Glomerular visceral epithelial cell (primary cell): ENCODE results near the gene EGFL8.
A peak's percentile ranks its signal among the peaks of the same experiment; 100 is the strongest.

Experiments
- DNase-seq: peaks from one replicate; pipeline ENCODE4 v3.0.0-alpha.2; 2016; ENCODE audit errors: extremely low spot score

Gene EGFL8

DNA sequence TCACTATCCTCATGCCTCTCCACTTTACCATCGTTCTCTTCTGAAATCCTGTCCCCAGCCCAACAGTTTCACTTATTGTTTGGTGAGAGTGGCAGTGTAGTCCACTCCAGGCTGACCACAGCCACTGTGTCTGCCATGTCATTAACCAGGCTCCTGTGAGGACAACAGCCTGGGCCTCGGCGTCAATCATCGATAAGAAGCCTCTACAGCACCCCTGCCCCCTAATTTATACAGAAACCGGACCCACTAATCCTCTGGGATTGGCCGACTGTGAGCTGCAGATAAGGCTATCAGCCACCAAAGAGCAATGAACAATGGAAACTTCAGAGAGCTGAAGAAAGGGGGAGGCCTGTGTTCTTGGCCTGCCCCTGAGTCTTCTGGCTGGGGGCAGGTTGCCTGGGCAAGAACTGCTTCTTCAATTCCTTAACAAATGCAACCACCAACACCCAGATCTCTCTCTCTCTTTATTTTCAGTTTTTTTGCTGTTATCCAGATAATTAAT lies 3.4 kb downstream of the EGFL8 start:
- DNase-seq = no peak

DNA sequence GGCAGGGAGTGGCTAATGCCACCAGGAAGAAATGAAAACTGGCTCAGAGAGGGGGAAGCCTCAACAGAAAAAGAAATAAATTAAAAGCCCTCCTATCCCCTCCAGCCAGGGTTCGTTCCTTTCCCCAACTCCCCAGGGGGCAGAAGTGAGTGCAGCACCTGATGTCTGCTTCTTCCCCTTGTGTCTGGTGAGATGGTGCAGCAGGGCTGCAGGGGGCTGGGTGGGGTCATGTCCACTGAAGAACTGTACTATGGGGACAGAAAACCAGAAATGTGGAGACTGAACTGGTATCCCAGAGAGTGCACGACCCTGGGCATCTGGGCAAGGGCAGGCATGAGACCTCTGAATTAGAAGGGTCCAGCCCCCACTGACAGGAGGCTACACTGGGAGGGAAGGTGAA lies 4.0 kb downstream of the EGFL8 start:
- DNase-seq = no peak

DNA sequence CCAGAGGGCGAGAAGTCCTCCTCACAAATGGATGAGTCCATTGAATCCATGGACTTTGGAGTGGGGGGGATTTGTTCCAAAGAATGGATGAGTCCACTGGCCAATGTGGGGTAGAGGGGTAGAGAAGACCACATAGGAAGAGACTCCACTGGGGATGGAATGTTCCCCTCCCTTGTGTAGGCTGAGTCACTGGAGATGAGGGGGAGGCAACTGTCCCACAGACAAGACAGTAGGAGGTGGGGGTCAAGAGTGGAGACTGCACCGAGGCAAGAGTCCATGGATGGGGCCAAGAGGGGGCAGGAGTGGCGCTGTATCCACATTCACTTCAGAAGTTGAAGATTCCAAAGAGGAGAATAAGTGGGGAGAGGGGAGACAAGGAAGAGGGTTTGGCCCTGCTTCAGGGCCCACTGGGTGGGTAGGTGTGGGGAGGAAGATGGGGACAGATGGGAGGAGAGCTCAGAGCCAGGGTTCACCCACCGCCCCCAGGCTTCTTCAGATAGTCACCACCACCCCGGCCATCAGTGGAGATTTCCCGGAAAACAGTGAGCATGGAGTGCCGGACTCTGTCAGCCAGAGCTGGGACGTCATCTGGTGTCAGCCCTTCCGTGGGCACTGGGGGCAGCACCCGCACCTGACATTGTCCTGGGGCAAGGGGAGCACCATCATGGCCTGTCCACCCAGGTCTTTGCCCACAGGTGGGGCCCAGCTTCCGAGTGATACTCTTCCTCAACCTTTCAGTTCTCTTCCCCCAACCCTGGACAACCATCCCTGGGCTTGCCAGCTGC lies 4.6 kb downstream of the EGFL8 start:
- DNase-seq = no peak

DNA sequence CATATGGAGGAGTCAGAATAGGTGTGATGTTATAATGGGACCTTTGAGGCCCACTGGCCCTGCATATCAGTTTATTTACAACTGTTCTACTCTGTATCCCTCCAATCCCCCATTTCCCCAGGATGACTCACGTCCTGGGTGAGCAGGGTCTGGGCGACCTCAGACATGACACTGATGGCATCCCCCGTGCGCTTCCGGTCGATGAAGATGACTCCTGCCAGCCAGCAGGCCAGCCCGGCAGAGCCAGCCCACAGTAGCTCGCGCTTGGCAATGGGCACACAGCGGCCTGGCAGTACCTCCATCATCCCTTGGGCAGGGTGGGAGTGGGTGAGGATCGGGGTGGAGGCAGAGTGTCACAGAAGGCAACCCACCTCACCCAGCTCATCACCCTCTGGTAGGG lies 5.9 kb downstream of the EGFL8 start:
- peak; percentile 20 for DNase-seq

DNA sequence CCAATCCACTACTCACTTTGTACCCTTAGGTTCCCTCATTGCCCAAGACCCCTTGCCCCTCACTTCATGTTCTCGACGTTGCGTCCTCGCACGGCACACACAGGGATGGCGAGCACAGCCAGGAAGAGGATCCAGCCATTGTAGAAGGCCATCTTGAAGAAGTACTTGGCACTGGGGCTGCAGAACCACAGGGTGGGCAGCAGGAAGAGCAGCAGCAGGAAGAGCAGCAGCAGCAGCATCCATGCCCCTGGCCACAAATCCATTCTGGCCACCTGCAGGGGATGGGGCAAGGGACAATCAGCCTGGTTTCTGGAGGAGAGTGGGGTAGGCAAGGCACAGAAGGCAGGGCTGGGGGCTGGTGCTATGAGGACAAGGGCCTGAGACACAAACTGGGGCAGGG lies 6.8 kb downstream of the EGFL8 start:
- DNase-seq = no peak

DNA sequence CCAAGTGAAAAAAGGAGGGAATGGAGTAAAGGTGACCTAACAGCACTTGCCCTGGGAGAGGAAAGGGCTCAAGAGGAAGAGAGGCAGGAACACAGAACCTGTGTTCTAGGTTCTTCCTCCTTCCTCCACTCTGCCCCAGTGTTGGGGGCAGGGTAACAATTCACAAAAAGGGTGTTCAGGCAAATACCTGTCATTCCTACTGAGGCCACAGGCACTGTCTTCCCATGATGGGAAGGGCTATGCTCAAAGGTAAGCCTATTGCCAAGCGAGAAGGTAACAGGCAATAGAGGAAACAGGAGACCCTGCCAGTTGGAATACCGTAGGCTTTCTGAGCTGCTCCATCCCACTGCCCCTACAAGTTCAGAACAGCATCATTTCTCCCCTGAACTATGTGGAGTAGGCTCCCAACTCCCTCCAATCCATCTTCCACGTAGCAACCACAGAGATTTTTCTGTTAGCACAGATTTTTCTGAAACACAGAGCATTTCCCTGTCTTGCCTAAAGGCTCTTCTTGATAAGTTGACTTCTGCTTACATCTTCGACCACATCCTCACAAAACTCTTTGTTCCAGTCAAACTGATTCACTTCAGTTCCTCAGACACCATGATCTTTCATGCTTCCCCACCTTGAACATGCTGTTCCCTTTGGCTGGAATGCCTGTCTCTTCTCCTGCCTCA lies 8.8 kb downstream of the EGFL8 start:
- no peak for DNase-seq

DNA sequence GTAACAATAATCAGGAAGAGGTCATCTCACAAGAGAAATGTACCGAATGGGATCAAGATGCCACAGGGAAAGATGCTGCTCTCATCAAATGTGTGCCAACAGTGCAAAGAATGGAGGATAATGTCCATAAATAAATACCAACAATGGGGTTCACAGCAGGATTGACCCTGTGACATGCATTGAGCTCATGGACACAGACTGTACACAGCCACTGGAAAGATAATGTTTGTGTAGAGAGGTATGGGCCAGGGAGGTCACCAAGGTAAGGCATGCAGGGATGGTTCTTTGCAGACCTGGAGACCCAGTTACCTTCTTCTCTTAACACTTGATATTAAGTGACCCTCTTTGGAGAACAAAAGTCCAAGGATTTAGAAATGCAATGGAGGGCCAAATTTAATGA lies 10.0 kb downstream of the EGFL8 start:
- DNase-seq = no peak

DNA sequence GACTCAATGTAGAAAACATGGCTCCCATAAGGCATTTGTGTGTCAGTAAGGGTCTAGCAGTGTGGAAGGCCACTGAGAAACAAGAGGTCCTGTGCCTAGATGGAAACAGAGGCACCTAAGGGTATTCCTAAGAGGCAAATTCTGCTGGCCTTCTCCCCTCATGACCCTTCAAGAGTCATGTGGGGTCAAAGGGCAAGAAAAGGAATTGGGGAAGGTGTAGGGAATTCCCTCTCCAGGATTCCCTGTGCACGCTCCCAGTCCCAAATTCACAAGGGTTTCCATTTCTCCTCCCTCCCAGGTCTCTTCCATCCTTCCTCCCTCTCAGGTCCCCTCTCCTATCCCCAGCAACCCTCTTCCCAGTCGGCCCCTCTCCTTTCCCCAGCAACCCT lies 10.9 kb downstream of the EGFL8 start:
- no peak for DNase-seq

DNA sequence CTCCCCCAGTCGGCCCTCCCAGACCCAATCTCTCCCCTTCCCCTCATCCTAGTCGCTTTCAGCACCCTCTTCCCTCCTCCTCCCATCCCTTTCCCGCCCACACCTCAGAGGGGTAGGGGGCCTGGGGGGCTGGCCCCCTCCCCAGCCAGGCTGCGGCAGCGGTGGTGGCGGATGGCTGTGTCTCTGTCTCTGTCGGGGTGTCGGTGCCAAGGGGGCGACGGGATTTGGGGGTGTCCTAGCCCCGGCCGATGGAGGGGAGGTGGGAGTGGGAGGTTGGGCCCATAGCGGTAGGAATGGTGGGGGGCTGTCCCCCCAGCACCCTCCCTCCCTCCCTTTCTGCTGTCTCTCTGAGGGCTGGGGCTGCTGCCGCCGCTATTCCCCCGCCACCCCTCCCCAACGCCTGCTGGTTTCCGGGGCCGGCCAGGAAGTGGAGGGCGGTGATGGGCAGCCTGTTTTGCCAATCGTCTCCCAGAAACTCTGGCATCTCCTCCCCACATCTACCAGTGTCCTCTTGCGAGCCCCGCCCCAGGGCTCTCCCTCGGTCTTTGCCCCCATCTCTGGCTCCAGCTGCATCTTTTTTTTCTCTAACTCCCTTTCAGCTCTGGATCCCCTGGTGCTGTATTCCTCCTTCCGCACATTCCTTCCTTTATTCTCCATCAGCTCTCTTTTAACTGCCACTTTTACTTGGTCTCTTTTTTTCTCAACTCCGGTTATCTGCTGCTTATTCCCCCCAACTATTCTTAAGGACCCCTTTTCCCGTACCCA lies 11.5 kb downstream of the EGFL8 start, which contains the start of gene AGPAT1:
Gene AGPAT1, minus strand, starts transcription at position 374 of the 765 bp plus-strand sequence. CDS start 4,588 bp downstream, outside the sequence.
- DNase-seq = peak; percentile 97

DNA sequence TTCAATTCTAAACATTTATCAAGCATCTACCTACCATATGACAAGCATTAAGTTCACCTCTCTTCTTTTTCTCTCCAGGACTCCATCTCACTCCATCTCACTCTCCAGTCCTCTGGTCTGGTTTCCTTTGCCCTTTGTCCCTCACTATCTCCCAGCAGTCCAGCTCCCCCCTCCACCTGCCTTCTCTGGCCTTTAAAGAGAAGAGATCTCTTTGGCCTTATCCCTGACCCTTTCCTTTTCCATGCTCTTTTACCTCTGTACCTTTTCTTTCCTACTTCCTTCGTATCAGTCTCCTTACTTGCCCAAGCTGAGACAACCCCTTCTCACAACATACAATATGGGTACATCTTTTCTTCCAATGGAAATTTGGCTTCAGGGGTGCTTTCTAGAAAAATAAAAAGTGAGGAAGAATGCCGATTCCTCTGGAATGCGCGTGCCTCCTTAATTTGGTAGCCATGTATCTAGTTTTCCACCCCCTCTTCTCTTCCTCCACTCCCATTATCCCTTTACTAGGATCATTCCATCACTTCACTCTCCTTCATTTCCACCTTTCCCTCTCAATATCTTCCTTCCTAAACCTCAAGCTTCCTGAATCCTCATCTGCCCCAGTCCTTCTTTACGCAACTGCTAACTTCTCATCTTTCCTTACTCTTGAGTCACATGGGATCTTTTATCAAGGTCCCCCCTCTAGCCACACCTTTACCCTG lies 12.2 kb downstream of the EGFL8 start:
- no peak for DNase-seq

DNA sequence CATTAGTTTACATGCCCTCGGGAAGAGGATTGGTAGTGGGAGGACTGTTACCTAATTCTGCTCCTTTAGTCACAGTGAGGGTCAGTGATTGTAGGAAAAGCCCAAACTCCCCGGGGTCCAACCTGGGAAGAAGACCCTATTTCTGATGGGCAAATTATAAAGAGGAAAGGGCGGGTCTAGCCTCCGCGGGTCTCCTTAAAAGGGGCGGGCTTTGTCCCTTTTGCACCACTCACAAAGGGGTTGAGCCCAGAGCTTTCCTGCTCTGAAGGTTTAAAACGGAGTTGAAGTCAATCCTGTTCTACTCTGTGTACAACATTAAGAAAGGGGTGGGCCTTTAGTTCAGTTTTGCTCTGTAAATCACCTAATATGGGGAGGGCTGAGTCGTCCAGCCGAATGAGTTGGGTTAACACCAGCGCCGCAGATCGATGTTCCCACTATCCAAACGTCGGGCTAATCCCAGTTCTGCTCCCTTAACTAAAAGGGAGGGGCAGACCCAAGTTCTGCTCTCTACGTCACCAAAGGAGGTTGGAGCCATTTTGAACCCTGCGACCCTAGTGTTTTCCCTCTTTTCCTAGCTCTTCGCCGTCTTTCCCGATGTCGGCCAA lies 12.9 kb downstream of the EGFL8 start:
- no peak for DNase-seq

DNA sequence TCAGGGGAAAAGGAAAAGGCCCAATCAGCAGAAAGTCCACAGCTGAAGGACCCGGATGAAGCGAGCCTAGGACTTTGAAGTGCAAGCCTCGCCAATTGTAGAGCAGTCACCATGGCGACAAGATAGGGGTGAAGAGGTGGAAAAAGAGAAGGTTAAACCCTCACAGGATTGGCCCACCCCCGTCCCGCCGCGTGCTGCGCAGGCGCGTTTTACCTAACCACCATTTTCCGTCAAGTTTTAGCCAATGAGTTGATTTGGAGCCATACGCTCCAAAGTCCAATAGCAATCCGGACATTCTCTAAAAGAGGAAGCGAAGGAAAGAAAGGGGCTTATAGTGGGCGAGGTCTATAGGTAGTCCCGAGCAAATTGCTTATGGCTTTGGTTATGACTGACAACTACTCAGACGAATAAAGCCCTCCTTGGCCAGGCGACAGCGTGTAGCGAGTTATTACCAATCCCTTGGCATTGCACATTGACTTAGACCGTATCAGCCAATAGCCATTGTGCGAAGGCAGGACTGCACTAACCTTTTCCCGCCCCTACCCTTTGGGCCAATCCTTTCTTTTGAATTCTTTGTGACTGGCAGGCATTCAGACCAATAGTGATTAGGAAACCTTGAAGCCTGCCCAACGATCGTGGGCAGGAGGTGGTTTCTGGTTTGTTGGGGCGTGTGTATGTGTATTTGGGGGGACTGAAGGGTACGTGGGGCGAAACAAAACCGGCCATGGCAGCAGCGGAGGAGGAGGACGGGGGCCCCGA lies 13.6 kb downstream of the EGFL8 start, which contains the start of gene RNF5:
Gene RNF5, plus strand, starts transcription at position 618 of the 759 bp plus-strand sequence. Its CDS starts 107 bp downstream, at position 725.
- peak; percentile 100 for DNase-seq

DNA sequence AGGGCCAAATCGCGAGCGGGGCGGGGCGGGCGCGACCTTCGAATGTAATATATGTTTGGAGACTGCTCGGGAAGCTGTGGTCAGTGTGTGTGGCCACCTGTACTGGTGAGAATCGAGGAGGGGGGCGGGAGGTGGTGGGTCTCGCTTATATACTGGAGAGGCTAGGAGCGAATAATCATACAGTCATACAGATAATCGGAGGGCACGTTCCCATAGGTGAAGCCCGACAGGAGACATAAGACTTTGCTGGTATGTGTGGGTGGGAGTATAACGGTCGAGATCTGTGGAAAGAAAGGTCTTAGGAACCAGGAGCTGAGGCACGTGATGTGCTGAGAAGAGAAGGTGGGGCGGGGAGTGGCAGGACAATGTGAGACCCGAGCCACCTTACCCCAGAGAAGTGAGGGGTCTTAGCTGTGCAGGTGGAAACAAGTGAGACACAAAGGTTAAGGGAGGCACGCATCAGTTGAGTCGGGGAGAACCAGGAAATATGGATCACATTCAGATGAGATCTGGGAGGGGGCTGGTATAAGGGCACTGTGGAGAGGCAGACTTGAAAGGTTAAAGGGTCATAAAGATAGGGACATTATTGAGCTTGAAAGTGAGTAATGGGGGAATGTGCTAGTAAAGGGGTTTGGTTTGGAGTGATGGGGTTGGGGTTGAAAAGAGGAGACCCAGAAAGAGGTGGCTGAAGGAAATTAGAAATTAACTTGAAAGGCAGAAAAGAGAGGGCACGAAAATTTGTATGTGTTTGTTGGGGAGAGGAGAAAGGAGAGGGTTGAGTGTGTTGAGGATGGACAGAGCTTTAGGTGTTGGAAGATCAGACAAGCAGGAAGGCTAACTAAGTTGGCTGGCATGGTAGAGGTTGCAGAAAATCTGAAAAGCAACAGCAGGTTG lies 14.4 kb downstream of the EGFL8 start:
- DNase-seq = no peak

DNA sequence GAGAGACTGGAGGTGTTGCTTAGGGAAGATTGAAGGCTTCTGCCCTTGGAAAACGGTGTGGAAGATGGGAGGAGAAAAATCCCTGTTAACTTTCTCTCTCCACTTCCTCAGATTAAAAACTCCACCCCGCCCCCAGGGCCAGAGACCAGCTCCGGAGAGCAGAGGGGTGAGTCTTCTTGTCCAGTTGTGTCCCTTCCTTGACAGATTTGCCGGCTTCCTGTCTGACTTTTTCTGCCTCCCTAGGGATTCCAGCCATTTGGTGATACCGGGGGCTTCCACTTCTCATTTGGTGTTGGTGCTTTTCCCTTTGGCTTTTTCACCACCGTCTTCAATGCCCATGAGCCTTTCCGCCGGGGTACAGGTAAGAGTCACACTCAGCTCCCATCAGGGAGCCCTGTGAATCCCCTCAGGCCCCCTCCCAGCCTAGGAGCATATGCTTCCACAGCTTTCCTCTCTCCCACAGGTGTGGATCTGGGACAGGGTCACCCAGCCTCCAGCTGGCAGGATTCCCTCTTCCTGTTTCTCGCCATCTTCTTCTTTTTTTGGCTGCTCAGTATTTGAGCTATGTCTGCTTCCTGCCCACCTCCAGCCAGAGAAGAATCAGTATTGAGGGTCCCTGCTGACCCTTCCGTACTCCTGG lies 15.5 kb downstream of the EGFL8 start:
- no peak for DNase-seq

DNA sequence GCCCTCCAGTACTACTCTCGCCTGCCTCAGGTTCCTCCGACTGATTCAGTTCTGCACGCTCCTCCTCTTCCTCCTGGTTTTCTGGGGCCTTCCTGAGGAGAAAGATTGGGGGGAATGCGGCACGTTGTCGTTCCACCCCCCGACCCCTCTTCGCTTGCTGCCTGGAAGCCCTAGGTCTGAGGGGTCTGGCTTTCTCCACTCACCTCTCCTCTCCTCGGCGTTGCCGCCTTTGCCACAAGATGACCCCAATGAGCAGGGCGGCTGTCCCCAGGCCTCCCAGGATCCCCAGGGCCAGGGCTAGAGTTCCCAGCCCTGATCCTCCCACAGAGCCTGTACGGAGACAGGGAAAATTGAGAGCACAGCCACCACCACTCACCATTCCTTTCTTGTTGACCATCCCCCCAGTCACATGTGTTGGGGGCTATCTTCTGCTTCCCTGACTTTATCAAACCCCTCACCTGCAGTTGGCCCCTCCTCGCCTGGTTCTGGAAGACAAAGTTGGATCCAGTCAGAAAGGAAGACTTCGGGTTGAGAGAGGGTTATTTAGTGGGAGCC lies 16.8 kb downstream of the EGFL8 start:
- DNase-seq = no peak

DNA sequence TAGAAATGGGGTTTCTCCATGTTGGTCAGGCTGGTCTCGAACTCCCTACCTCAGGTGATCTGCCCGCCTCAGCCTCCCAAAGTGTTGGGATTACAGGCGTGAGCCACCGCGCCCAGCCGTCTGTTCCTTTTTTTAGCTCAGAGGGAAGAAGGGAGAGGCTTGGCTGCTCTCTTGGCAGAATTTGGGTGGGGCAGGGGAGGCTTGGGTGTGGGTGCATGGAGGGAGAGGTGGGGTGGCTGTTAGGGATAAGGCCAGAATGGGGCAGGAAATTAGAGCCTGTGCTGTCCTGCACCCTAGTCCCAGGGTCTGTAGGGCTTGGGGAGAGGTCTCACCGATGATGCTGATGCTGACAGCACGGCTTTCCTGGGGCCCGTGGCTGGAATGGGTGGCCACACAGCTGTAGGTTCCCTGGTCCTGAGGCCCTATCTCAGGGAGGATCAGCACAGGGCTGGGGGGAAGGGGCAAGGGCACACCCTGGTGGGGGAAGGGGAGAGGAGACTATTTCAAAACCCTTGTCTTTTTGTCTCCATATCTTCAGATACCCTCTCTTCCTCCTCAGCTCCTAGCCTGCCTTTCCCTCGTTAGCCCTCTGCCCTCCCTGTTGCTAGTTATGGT lies 17.6 kb downstream of the EGFL8 start:
- no peak for DNase-seq

DNA sequence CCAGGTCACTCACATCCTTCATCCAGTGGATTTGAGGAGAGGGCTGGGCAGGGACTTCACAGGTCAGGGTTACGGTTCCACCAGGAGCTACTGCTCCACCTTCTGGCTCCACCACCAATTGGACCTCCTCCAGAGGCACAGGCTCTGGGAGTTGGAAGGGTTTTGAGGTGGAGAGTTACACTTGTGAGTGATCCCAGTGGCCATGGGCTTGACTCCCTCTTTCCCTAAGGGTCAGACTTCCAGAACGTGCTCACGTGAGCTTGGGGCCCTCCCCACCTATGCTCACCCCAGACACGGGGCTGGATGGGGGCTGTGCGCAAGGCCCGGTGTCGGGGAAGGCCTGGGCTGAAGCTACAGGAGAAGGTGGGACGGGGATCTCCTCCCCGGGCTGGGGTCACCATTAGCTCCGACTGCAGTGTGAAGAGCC lies 18.2 kb downstream of the EGFL8 start:
- no peak for DNase-seq

DNA sequence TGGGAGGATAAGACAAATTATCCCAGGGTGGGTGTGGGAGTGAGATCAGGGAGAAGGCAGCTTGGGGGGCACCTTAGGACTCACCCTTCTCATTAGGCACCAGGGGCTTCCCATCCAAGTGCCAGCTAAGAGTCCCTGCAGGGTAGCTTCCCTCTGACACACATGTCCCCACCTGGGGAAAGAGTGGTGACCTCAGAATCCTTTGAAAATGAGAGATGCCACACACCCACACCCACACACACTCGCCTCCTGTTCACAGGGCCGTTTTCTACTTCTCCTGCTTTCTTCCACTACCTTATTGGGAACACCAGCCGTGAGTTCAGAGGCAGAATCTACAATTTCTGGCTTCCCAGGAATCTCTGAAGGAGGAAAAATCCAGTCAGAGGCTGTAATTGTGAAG lies 18.6 kb downstream of the EGFL8 start:
- DNase-seq = no peak
